H1 (cell line): ENCODE results near the gene AK8.

Source experiments
- TF ChIP-seq, protein P1 (sequence below): IDR thresholded peaks from 2 replicates; pipeline ENCODE4 v1.6.1; 2012; ENCODE audit warnings: inconsistent platforms
- TF ChIP-seq, protein P2 (sequence below): IDR thresholded peaks from 2 replicates; pipeline ENCODE4 v1.6.1; 2012; ENCODE audit warnings: low read length, inconsistent platforms

DNA sequence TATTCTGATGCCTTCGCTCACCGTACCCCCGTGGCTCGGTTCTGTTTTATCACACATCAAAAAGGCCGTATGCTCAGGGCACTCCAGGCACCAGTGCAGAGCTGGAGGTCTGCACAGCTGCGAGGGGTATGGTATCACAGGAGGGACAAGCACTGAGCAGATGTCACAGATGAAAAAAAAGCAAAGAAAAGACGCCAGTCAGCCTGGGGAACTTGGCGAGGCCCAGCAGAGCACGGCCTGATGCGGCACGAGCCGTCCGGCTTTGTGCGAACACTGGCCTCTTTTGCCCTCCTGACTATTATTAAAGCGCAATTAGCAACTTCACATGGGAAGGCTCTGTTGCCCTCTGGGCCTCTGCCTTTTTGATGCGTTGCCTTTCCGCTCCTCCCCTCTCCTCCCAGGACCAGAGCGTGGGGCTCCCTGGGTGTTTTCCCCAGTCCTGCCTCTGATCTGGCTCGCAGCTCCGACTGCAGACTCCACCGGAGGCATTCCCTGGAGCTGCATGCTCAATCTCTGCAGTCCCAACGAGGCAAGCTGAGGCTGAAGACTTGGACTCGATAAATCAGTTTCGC lies 44.4 kb downstream of the AK8 start:
- TF ChIP-seq, protein P1, sequence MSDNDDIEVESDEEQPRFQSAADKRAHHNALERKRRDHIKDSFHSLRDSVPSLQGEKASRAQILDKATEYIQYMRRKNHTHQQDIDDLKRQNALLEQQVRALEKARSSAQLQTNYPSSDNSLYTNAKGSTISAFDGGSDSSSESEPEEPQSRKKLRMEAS, result no peak
- TF ChIP-seq, protein P2, sequence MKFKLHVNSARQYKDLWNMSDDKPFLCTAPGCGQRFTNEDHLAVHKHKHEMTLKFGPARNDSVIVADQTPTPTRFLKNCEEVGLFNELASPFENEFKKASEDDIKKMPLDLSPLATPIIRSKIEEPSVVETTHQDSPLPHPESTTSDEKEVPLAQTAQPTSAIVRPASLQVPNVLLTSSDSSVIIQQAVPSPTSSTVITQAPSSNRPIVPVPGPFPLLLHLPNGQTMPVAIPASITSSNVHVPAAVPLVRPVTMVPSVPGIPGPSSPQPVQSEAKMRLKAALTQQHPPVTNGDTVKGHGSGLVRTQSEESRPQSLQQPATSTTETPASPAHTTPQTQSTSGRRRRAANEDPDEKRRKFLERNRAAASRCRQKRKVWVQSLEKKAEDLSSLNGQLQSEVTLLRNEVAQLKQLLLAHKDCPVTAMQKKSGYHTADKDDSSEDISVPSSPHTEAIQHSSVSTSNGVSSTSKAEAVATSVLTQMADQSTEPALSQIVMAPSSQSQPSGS, result no peak
